Measurements from ENCODE around the gene SFXN5. TPM values are rescaled to one million over a fixed set of nuclear protein-coding genes. Genes with fewer than 3 reads are reported as not detected.

SFXN5 gene
- total RNA-seq, 4 donors from 2014 or later = 8.4 to 18.3 (median 15.3) TPM

DNA sequence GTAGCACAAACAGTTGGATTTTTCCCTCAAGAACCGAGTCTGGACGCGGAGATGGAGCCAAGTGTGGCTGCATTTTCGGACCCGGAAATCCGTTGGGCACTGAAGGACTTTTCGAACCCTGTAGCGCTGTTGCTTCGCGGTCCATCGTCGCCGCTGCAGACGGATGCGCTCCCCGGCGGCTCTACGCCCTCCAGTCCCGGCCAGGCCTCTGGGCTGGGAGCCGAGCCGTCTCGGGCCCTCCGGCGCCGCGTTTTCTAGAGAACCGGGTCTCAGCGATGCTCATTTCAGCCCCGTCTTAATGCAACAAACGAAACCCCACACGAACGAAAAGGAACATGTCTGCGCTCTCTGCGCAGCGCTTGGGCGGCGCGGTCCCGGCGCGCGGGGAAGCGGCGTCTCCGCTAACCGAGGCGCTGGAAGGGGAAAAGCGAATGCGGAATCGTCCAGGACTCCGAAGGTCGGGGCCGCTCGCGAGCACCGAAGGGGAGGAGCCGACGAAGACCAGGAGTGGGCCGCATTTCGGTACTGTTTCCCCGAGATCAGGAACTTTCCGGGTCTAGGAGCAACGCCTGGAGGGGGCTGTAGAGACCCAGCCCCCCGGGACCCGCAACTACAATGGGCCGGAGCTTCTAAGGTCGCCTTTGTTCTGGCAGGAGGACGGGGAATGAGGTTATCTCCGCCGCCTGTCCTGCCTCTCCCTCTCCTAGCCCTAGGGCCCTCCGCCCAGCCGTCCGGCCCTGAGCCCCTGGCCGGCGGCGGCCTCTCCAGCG is 151.0 kb downstream of the SFXN5 start:
- H3K4me3 ChIP-seq (ENCODE audit: low read depth, poor library complexity, severe bottlenecking) = no peak overlapping the region
- TF ChIP-seq POLR2A (IDR thresholded peaks at IDR 0.05) = no peak
- TF ChIP-seq, protein P1, sequence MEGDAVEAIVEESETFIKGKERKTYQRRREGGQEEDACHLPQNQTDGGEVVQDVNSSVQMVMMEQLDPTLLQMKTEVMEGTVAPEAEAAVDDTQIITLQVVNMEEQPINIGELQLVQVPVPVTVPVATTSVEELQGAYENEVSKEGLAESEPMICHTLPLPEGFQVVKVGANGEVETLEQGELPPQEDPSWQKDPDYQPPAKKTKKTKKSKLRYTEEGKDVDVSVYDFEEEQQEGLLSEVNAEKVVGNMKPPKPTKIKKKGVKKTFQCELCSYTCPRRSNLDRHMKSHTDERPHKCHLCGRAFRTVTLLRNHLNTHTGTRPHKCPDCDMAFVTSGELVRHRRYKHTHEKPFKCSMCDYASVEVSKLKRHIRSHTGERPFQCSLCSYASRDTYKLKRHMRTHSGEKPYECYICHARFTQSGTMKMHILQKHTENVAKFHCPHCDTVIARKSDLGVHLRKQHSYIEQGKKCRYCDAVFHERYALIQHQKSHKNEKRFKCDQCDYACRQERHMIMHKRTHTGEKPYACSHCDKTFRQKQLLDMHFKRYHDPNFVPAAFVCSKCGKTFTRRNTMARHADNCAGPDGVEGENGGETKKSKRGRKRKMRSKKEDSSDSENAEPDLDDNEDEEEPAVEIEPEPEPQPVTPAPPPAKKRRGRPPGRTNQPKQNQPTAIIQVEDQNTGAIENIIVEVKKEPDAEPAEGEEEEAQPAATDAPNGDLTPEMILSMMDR (IDR thresholded peaks at IDR 0.05) = no peak
- 9 to 10% methylated on average over 36 to 61 of the region's 77 CpGs for WGBS, 2 donors
- intact Hi-C loops (cut with DNase I; ENCODE audit: low total_unique reads) = no loop called here
- peak in 1 of 2 donors; percentile 84 for DNase-seq (ENCODE audit: low spot score in 2 of 2)

DNA sequence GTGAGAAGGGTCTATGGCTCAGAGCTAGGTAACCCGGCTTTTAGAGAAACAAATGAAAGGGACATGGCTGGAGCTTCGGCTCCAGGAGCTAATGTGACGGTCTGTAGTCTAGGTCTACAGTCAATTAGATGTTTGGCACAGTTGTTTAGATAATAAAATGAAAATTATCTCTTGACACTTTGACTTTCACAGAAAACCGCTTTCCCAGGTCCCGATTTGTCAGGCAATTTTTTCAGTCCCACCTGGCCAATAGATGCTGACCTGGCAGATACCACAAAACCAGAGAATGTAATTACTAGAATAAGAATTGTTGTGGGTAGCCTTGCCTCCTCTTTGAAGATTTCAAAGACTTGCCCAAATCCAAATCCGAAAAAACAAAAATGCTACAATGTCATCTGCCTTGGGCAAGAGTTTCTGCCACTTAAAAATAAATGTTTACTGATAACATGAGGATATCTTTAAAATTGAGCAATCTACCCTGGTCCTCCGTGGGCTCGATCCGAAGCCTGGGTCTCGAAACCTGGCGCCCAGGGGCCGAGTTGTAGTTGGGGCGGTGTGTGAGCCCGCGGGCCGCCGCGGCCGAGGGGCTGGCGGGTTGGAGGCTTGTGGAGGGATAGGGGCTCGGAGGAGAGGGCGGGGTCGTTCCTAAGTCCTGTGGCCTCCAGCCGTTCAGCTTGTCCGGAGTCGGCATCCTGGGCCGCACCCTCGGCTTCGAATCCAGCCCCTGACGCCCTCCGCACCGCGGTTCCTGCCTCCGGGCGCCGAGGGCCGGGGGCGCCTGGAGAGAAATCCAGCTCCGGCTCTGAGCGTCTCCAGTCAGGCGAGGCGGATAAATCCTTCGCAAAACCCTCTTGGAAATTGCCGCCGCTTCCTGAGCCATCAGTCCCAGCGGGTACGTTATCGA is 151.8 kb downstream of the SFXN5 start:
- 7 to 14% methylated on average over 20 to 32 of the region's 48 CpGs for WGBS, 2 donors
- no peak for TF ChIP-seq POLR2A (IDR thresholded peaks at IDR 0.05)
- TF ChIP-seq, protein P1 (IDR thresholded peaks at IDR 0.05) = no peak
- DNase-seq (ENCODE audit: low spot score in 2 of 2) = peak in 1 of 2 donors; percentile 68
- H3K4me3 ChIP-seq (ENCODE audit: low read depth, poor library complexity, severe bottlenecking) = no peak overlapping the region
- intact Hi-C loops (cut with DNase I; ENCODE audit: low total_unique reads) = no loop called here

DNA sequence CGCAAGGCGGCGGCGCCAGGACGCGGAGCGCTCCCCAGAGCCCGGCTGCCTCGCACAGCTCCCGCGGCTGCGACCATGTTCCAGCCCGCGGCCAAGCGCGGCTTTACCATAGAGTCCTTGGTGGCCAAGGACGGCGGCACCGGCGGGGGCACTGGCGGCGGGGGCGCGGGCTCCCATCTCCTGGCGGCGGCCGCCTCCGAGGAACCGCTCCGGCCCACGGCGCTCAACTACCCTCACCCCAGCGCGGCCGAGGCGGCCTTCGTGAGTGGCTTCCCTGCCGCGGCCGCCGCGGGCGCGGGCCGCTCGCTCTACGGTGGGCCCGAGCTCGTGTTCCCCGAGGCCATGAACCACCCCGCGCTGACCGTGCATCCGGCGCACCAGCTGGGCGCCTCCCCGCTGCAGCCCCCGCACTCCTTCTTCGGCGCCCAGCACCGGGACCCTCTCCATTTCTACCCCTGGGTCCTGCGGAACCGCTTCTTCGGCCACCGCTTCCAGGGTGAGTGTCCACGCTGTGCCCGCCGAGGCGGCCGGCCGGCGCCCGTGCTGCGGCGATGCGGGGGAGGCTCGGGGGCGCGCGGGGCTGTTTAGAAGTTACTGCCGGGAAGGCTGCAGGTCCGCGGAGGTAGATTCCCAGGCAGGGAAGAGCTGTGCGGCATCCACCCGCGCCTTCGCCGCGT is 153.5 kb downstream of the SFXN5 start:
- TF ChIP-seq, protein P1 (IDR thresholded peaks at IDR 0.05) = no peak
- no peak for TF ChIP-seq POLR2A (IDR thresholded peaks at IDR 0.05)
- 1 to 3% methylated on average over 43 to 53 of the region's 89 CpGs for WGBS, 2 donors
- intact Hi-C loops (cut with DNase I; ENCODE audit: low total_unique reads) = no loop called here
- DNase-seq (ENCODE audit: low spot score in 2 of 2) = peak in 1 of 2 donors; percentile 82
- H3K4me3 ChIP-seq (ENCODE audit: low read depth, poor library complexity, severe bottlenecking) = peak overlapping the region; percentile 5

DNA sequence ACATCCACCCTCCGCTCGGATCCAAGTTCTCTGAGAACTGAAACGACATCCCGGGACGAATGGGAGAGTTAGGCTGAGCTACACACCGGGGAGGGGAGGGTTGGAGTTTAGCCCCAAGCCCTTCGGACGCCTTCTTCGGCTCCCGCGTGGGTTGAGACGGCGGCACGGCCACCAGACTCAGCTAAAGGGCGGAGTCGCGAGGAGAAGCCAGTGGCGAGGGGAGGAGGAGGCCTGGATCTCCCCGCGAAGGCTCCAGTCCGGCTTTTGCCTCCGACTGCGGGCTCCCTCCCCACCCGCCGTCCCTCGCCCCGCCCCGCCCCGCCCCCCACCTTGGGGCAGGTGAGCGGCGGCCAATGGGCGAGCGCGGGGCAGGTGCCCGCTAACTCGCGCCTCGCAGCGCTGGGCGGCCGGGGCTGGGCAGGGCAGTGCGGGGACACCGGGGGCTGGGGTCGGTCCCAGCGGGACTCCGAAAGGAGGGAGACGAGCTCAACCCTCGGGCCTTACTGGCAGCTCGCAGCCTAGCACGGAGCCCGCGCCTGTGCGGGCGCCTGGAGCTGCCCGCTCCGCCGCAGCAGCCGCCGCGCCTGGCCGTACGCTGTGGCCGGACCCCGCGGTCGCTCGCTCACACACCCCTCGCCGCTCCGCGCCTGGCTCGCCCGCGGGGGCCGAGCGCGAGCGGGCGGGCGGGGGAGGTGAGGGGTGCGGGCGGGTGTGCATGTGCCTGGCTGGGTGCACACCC is 154.2 kb downstream of the SFXN5 start, which contains the start of gene EMX1:
Gene EMX1 (plus strand): TSS at position 382 of the 739 bp plus-strand sequence. CDS start 334 bp downstream, at position 716.
- WGBS, 2 donors = 0 to 1% methylated on average over 23 to 71 of the region's 82 CpGs
- DNase-seq (ENCODE audit: low spot score in 2 of 2) = peak in 1 of 2 donors; percentile 85
- H3K4me3 ChIP-seq (ENCODE audit: low read depth, poor library complexity, severe bottlenecking) = peak within 1 kb of the TSS; percentile 22
- TF ChIP-seq, protein P1 (IDR thresholded peaks at IDR 0.05) = no peak
- TF ChIP-seq POLR2A (IDR thresholded peaks at IDR 0.05) = no peak
- intact Hi-C loops (cut with DNase I; ENCODE audit: low total_unique reads) = no loop called here

DNA sequence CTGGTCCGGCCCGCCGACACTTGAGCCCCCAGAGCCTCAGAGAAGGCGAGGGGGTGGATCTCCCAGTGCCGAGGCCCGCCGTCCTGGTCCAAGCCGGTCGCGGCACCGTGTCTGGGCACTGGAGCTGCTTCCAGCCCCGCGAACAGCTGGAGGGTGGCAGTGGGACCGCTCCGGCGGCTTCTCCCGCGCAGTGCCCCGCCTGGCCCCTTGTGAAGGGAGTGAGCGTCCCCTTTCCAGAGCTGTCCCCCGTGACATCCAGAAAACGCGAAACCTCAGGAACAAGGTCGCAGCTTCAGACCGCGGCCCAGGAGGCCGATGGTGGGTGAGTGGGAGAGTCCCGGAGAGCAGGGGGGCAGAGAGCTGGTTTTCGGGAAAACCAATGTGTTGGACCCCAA is 154.8 kb downstream of the SFXN5 start:
- 1 to 2% methylated on average over 10 to 24 of the region's 29 CpGs for WGBS, 2 donors
- DNase-seq (ENCODE audit: low spot score in 2 of 2) = peak in 1 of 2 donors; percentile 70
- no peak overlapping the region for H3K4me3 ChIP-seq (ENCODE audit: low read depth, poor library complexity, severe bottlenecking)
- intact Hi-C loops (cut with DNase I; ENCODE audit: low total_unique reads) = no loop called here
- TF ChIP-seq POLR2A (IDR thresholded peaks at IDR 0.05) = no peak
- TF ChIP-seq, protein P1 (IDR thresholded peaks at IDR 0.05) = no peak
